K562 (cell line): ENCODE data around the gene SLC6A8.
"Not testable (repeated sequence)": the region's sequence is repeated elsewhere in the genome, so short reads cannot be mapped to it uniquely, and the experiment has no call there.

ENCODE experiments used
- BACH1 ChIP-seq: fragments of 200-800 bp; sonication (Bioruptor generic); IDR thresholded peaks from 2 replicates; pipeline ENCODE4 v1.6.1; 2016; ENCODE audit warnings: missing genetic modification characterization, missing compliant biosample characterization
- CHD1 ChIP-seq: fragments of 200-600 bp; sonication (generic); IDR thresholded peaks from one replicate; pipeline ENCODE4 v1.6.1; 2012; ENCODE audit warnings: mild to moderate bottlenecking, moderate library complexity, low read length, inconsistent platforms
- CHD2 ChIP-seq: IDR thresholded peaks from 2 replicates; pipeline ENCODE4 v1.6.1; 2011; ENCODE audit warnings: low read depth, low read length
- CTCF ChIP-seq, 3 experiments: IDR thresholded peaks in 2 of 3; conservative IDR thresholded peaks in 1 of 3; 2 replicates each; pipeline ENCODE4 v1.5.1; 2011 to 2012; ENCODE audit warnings: low read length in 3 of 3, mild to moderate bottlenecking in 3 of 3, control low read depth in 2 of 3, improper control_type of control experiment in 1 of 3, inconsistent platforms in 1 of 3, low read depth in 1 of 3, mixed read lengths in 1 of 3, moderate library complexity in 1 of 3; ENCODE audit not compliant: insufficient read depth in 2 of 3
- DEAF1 ChIP-seq: fragments of 450-650 bp; formaldehyde crosslinking; IDR thresholded peaks from 2 replicates; pipeline ENCODE4 v1.4.0; 2020; ENCODE audit warnings: mild to moderate bottlenecking, moderate library complexity
- ELK1 ChIP-seq: sonication (generic); formaldehyde crosslinking; IDR thresholded peaks from 2 replicates; pipeline ENCODE4 v1.8.1; 2022; ENCODE audit warnings: missing genetic modification reagents
- HMGXB4 ChIP-seq: sonication (generic); formaldehyde crosslinking; IDR thresholded peaks from 2 replicates; pipeline ENCODE4 v1.8.1; 2023; ENCODE audit warnings: mild to moderate bottlenecking, missing genetic modification reagents
- ILK ChIP-seq: fragments of 450-650 bp; IDR thresholded peaks from 2 replicates; pipeline ENCODE4 v1.6.1; 2016; ENCODE audit warnings: missing genetic modification characterization, low read depth, mild to moderate bottlenecking, missing compliant biosample characterization, moderate library complexity, borderline replicate concordance
- MNT ChIP-seq, 2 experiments: fragments of 450-650 bp; conservative IDR thresholded peaks; 2 replicates each; pipeline ENCODE4 v1.6.1; 2017; ENCODE audit warnings: mild to moderate bottlenecking in 2 of 2, moderate library complexity in 2 of 2
- MYBL2 ChIP-seq, 2 experiments: fragments of 450-650 bp in 1 of 2; sonication (generic) in 1 of 2; formaldehyde crosslinking in 1 of 2; IDR thresholded peaks; 2 replicates each; pipeline versions ENCODE4 v1.6.1 to v1.8.1; 2017 to 2022; ENCODE audit warnings: borderline replicate concordance in 1 of 2, inconsistent platforms in 1 of 2, low read depth in 1 of 2, mild to moderate bottlenecking in 1 of 2, missing genetic modification reagents in 1 of 2, moderate library complexity in 1 of 2
- TEAD4 ChIP-seq, 2 experiments: sonication (generic) in 1 of 2; formaldehyde crosslinking in 1 of 2; IDR thresholded peaks; 2 replicates each; pipeline versions ENCODE4 v1.6.1 to v1.8.0; 2012 to 2022; ENCODE audit warnings: borderline replicate concordance in 1 of 2, inconsistent platforms in 1 of 2, low read length in 1 of 2, mild to moderate bottlenecking in 1 of 2, missing genetic modification reagents in 1 of 2
- TGIF2 ChIP-seq: sonication (generic); formaldehyde crosslinking; IDR thresholded peaks from 2 replicates; pipeline ENCODE4 v1.8.1; 2022; ENCODE audit warnings: mild to moderate bottlenecking, missing genetic modification reagents, moderate library complexity
- ZBTB11 ChIP-seq, 3 experiments: fragments of 200-800 bp in 1 of 3; fragments of 250-450 bp in 1 of 3; fragments of 450-650 bp in 1 of 3; sonication (Bioruptor Pico) in 1 of 3; sonication (Bioruptor generic) in 1 of 3; formaldehyde crosslinking in 1 of 3; IDR thresholded peaks; 2 replicates each; pipeline versions ENCODE4 v1.6.1 to v1.8.0; 2016 to 2022; ENCODE audit warnings: mild to moderate bottlenecking in 2 of 3, missing genetic modification characterization in 2 of 3, missing compliant biosample characterization in 1 of 3, moderate library complexity in 1 of 3
- ZNF232 ChIP-seq: sonication (generic); formaldehyde crosslinking; IDR thresholded peaks from 2 replicates; pipeline ENCODE4 v1.8.0; 2022; ENCODE audit warnings: mild to moderate bottlenecking, missing genetic modification reagents

- not testable (repeated sequence) for TF ChIP-seq MYBL2 (IDR thresholded peaks at IDR 0.05; ENCODE audit: low read depth); MYBL2 (CRISPR knock-in tag; IDR thresholded peaks at IDR 0.05; ENCODE audit: borderline replicate concordance); ZBTB11 (CRISPR knock-in tag; IDR thresholded peaks at IDR 0.05); ILK (tag); CTCF (IDR thresholded peaks at IDR 0.05 in 2 of 3, conservative IDR thresholded peaks at IDR 0.05 in 1 of 3; ENCODE audit: insufficient read depth in 2 of 3, low read depth in 1 of 3, low read length in 3 of 3); MNT (conservative IDR thresholded peaks at IDR 0.05); ZNF232 (CRISPR knock-in tag); TEAD4 (IDR thresholded peaks at IDR 0.05; ENCODE audit: low read length); TEAD4 (CRISPR knock-in tag; IDR thresholded peaks at IDR 0.05; ENCODE audit: borderline replicate concordance); ELK1 (CRISPR knock-in tag); CHD2; TGIF2 (CRISPR knock-in tag); HMGXB4 (CRISPR knock-in tag); DEAF1 (CRISPR knock-in tag); BACH1; CHD1
These were observed 12.2 kb downstream of the SLC6A8 start for GRCh38 chrX:153699784-153700371.
